Glutamatergic neuron (in vitro differentiated cells): Measurements from ENCODE around the gene DIPK2B. TPM values are rescaled to one million over a fixed set of nuclear protein-coding genes. Genes with fewer than 3 reads are reported as not detected.

Source experiments
- DNase-seq: peaks from one replicate; pipeline ENCODE4 v3.0.0; 2022
- H3K27ac Mint-ChIP-seq: one replicate; pipeline ENCODE4 v1.8.0; 2020; ENCODE audit warnings: mild to moderate bottlenecking, mixed read lengths, inconsistent platforms; ENCODE audit not compliant: unreplicated experiment
- H3K27me3 Mint-ChIP-seq: one replicate; pipeline ENCODE4 v1.8.0; 2020; ENCODE audit warnings: mild to moderate bottlenecking, moderate library complexity, mixed read lengths, inconsistent platforms; ENCODE audit not compliant: unreplicated experiment
- H3K36me3 Mint-ChIP-seq: one replicate; pipeline ENCODE4 v1.8.0; 2020; ENCODE audit warnings: mild to moderate bottlenecking, mixed read lengths, inconsistent platforms; ENCODE audit not compliant: unreplicated experiment
- H3K4me1 Mint-ChIP-seq: one replicate; pipeline ENCODE4 v1.8.0; 2020; ENCODE audit warnings: mild to moderate bottlenecking, low read depth, mixed read lengths, inconsistent platforms; ENCODE audit not compliant: unreplicated experiment
- H3K4me3 Mint-ChIP-seq: one replicate; pipeline ENCODE4 v1.8.0; 2020; ENCODE audit warnings: mild to moderate bottlenecking, mixed read lengths, inconsistent platforms; ENCODE audit not compliant: unreplicated experiment
- H3K9me3 Mint-ChIP-seq: one replicate; pipeline ENCODE4 v1.8.0; 2020; ENCODE audit warnings: mild to moderate bottlenecking, moderate library complexity, mixed read lengths, inconsistent platforms; ENCODE audit not compliant: unreplicated experiment
- total RNA-seq: library from RNA; stranded (reverse); fragmentation: NEBNext Ultra II Directional; extraction: Animal tissue kit (Norgen Biotek cat#: 25700); gene quantifications from one replicate; pipeline ENCODE4 v1.2.1, GENCODE V29; 2021; ENCODE audit not compliant: unreplicated experiment
- TF ChIP-seq, protein P1 (sequence below): fragments of 200-600 bp; sonication (generic); IDR thresholded peaks from one replicate; pipeline ENCODE4 v1.5.0; 2021; ENCODE audit not compliant: partially characterized antibody, unreplicated experiment

The DIPK2B gene
- total RNA-seq, 1 donor from 2014 or later: not detected

DNA sequence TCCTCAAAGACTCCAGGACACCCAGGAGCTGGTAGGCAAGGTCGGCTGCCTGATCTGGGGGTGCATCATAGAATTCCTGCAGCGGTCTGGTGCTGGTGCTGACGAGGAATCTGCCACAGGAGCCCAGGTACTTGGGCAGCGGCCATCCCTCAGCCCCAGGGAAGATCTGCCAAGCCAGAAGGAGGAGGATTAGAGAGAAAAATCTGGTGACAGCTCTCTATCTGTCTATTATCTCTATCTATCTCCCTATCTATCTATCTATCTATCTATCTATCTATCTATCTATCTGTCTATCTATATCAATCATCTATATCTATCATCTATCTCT is 46.7 kb downstream of the DIPK2B start:
- Mint-ChIP-seq H3K4me3 (no peak overlapping the region), H3K36me3 (no peaks in the 10 kb centered on the region), H3K27ac (no peak overlapping the region), H3K27me3 (no peaks in the 10 kb centered on the region), H3K9me3 (no peaks in the 10 kb centered on the region), H3K4me1 (no peaks in the 10 kb centered on the region)
- DNase-seq: no peak
- TF ChIP-seq, protein P1, sequence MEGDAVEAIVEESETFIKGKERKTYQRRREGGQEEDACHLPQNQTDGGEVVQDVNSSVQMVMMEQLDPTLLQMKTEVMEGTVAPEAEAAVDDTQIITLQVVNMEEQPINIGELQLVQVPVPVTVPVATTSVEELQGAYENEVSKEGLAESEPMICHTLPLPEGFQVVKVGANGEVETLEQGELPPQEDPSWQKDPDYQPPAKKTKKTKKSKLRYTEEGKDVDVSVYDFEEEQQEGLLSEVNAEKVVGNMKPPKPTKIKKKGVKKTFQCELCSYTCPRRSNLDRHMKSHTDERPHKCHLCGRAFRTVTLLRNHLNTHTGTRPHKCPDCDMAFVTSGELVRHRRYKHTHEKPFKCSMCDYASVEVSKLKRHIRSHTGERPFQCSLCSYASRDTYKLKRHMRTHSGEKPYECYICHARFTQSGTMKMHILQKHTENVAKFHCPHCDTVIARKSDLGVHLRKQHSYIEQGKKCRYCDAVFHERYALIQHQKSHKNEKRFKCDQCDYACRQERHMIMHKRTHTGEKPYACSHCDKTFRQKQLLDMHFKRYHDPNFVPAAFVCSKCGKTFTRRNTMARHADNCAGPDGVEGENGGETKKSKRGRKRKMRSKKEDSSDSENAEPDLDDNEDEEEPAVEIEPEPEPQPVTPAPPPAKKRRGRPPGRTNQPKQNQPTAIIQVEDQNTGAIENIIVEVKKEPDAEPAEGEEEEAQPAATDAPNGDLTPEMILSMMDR: no peak
